MM.1S (cell line): Measurements from ENCODE around the gene EEPD1.

ENCODE experiments used
- EZH2phosphoT487 ChIP-seq: fragments of 300-600 bp; sonication (generic); IDR thresholded peaks from 2 replicates; pipeline ENCODE4 v1.6.1; 2018; ENCODE audit warnings: antibody characterized with exemption, low read length
- TF ChIP-seq, protein P1 (sequence below): fragments of 300-600 bp; sonication (generic); IDR thresholded peaks from 2 replicates; pipeline ENCODE4 v1.5.1; 2016; ENCODE audit warnings: antibody characterized with exemption, low read length, mixed read lengths

DNA sequence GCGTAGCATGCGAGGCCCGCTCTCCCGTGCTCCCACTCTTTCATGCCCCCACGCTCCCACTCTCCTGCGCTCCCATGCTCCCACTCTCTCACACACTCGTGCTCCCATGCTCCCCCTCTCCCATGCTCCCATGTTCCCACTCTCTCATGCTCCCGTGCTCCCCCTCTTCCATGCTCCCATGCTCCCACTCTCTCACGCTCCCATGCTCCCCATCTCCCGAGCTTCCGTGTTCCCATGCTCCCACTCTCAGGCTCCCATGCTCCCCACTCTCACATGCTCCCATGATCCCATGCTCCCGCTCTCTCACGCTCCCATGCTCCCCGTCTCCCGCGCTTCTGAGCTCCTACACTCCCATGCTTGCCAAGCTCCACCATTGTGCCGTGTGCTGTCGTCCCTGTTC, 152.2 kb downstream of the EEPD1 start:
- TF ChIP-seq, protein P1, sequence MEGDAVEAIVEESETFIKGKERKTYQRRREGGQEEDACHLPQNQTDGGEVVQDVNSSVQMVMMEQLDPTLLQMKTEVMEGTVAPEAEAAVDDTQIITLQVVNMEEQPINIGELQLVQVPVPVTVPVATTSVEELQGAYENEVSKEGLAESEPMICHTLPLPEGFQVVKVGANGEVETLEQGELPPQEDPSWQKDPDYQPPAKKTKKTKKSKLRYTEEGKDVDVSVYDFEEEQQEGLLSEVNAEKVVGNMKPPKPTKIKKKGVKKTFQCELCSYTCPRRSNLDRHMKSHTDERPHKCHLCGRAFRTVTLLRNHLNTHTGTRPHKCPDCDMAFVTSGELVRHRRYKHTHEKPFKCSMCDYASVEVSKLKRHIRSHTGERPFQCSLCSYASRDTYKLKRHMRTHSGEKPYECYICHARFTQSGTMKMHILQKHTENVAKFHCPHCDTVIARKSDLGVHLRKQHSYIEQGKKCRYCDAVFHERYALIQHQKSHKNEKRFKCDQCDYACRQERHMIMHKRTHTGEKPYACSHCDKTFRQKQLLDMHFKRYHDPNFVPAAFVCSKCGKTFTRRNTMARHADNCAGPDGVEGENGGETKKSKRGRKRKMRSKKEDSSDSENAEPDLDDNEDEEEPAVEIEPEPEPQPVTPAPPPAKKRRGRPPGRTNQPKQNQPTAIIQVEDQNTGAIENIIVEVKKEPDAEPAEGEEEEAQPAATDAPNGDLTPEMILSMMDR = no peak
- no peak for TF ChIP-seq EZH2phosphoT487
